Measurements from ENCODE around the gene CDH13.

Gene CDH13

GRCh38 chr16:82652826-82653225 is 26.1 kb downstream of the CDH13 start:
- DNase-seq (ENCODE audit: low spot score), result no peak

- DNase-seq (ENCODE audit: low spot score), result no peak
Observed at GRCh38 chr16:82653550-82654511, 27.1 kb downstream of the CDH13 start.

- DNase-seq (ENCODE audit: low spot score), result no peak
Observed at GRCh38 chr16:82655072-82655714, 28.4 kb downstream of the CDH13 start.

- DNase-seq (ENCODE audit: low spot score), result no peak
Observed at GRCh38 chr16:82655720-82656490, 29.1 kb downstream of the CDH13 start.

- DNase-seq (ENCODE audit: low spot score), result no peak
Observed at GRCh38 chr16:82657239-82657638, 30.5 kb downstream of the CDH13 start.

GRCh38 chr16:82657786-82658185 is 31.0 kb downstream of the CDH13 start:
- DNase-seq (ENCODE audit: low spot score), result no peak

GRCh38 chr16:82658796-82659195 is 32.0 kb downstream of the CDH13 start:
- DNase-seq (ENCODE audit: low spot score), result no peak

GRCh38 chr16:82660075-82660645 is 33.4 kb downstream of the CDH13 start:
- no peak for DNase-seq (ENCODE audit: low spot score)

- DNase-seq (ENCODE audit: low spot score), result no peak
Observed at GRCh38 chr16:82660966-82661365, 34.2 kb downstream of the CDH13 start.

- DNase-seq (ENCODE audit: low spot score), result peak; percentile 44
Observed at GRCh38 chr16:82664181-82664580, 37.4 kb downstream of the CDH13 start.

- no peak for DNase-seq (ENCODE audit: low spot score)
Observed at GRCh38 chr16:82665025-82665424, 38.3 kb downstream of the CDH13 start.

- no peak for DNase-seq (ENCODE audit: low spot score)
Observed at GRCh38 chr16:82667437-82667836, 40.7 kb downstream of the CDH13 start.

- DNase-seq (ENCODE audit: low spot score), result no peak
Observed at GRCh38 chr16:82668094-82668493, 41.3 kb downstream of the CDH13 start.

GRCh38 chr16:82671741-82672140 is 45.0 kb downstream of the CDH13 start:
- no peak for DNase-seq (ENCODE audit: low spot score)

- no peak for DNase-seq (ENCODE audit: low spot score)
Observed at GRCh38 chr16:82672676-82673075, 45.9 kb downstream of the CDH13 start.

- DNase-seq (ENCODE audit: low spot score), result no peak
Observed at GRCh38 chr16:82675300-82675699, 48.5 kb downstream of the CDH13 start.

- DNase-seq (ENCODE audit: low spot score), result no peak
Observed at GRCh38 chr16:82681592-82681991, 54.8 kb downstream of the CDH13 start.

- DNase-seq (ENCODE audit: low spot score), result no peak
Observed at GRCh38 chr16:82682767-82683166, 56.0 kb downstream of the CDH13 start.

GRCh38 chr16:82684256-82684655 is 57.5 kb downstream of the CDH13 start:
- no peak for DNase-seq (ENCODE audit: low spot score)

- no peak for DNase-seq (ENCODE audit: low spot score)
Observed at GRCh38 chr16:82685526-82685925, 58.8 kb downstream of the CDH13 start.

GRCh38 chr16:82694239-82694874 is 67.6 kb downstream of the CDH13 start:
- no peak for DNase-seq (ENCODE audit: low spot score)

GRCh38 chr16:82695806-82696205 is 69.0 kb downstream of the CDH13 start:
- no peak for DNase-seq (ENCODE audit: low spot score)

All from putamen (tissue), 1 donor.